ENCODE measurements around the gene CAMK1G.

The CAMK1G gene

GRCh38 chr1:209595599-209596285, 12.2 kb downstream of the CAMK1G start:
- no peak overlapping the region for H3K27ac ChIP-seq
- no peak for DNase-seq (ENCODE audit: low read depth, low spot score)

GRCh38 chr1:209597499-209597898, 14.0 kb downstream of the CAMK1G start:
- H3K27ac ChIP-seq = no peak overlapping the region
- no peak for DNase-seq (ENCODE audit: low read depth, low spot score)

GRCh38 chr1:209598227-209598626, 14.7 kb downstream of the CAMK1G start:
- no peak overlapping the region for H3K27ac ChIP-seq
- DNase-seq (ENCODE audit: low read depth, low spot score) = no peak

GRCh38 chr1:209600541-209600940, 17.0 kb downstream of the CAMK1G start:
- no peak overlapping the region for H3K27ac ChIP-seq
- DNase-seq (ENCODE audit: low read depth, low spot score) = no peak

GRCh38 chr1:209601809-209602657, 18.5 kb downstream of the CAMK1G start:
- DNase-seq (ENCODE audit: low read depth, low spot score) = no peak
- H3K27ac ChIP-seq = no peak overlapping the region

- no peak overlapping the region for H3K27ac ChIP-seq
- no peak for DNase-seq (ENCODE audit: low read depth, low spot score)
Observed at GRCh38 chr1:209603877-209604276, 20.4 kb downstream of the CAMK1G start.

- H3K27ac ChIP-seq = peak overlapping the region; percentile 60
- DNase-seq (ENCODE audit: low read depth, low spot score) = no peak
Observed at GRCh38 chr1:209607102-209607794, 23.7 kb downstream of the CAMK1G start.

- DNase-seq (ENCODE audit: low read depth, low spot score) = no peak
- peak overlapping the region; percentile 60 for H3K27ac ChIP-seq
Observed at GRCh38 chr1:209607795-209608178, 24.3 kb downstream of the CAMK1G start.

- DNase-seq (ENCODE audit: low read depth, low spot score) = no peak
Observed at GRCh38 chr1:209609041-209609790, 25.7 kb downstream of the CAMK1G start.

GRCh38 chr1:209609791-209610630, 26.5 kb downstream of the CAMK1G start:
- DNase-seq (ENCODE audit: low read depth, low spot score) = no peak

More at GRCh38 chr1:209609041-209609790, 25.7 kb downstream of the CAMK1G start:
- peak overlapping the region; percentile 60 for H3K27ac ChIP-seq

GRCh38 chr1:209610631-209610905, 27.1 kb downstream of the CAMK1G start:
- DNase-seq (ENCODE audit: low read depth, low spot score) = no peak
- H3K27ac ChIP-seq = peak overlapping the region; percentile 100

More at GRCh38 chr1:209609791-209610630, 26.5 kb downstream of the CAMK1G start:
- H3K27ac ChIP-seq = peak overlapping the region; percentile 100

GRCh38 chr1:209611771-209612570, 28.5 kb downstream of the CAMK1G start:
- DNase-seq (ENCODE audit: low read depth, low spot score) = no peak
- peak overlapping the region; percentile 100 for H3K27ac ChIP-seq

- DNase-seq (ENCODE audit: low read depth, low spot score) = no peak
- peak overlapping the region; percentile 100 for H3K27ac ChIP-seq
Observed at GRCh38 chr1:209612646-209613399, 29.3 kb downstream of the CAMK1G start.

- peak overlapping the region; percentile 100 for H3K27ac ChIP-seq
- DNase-seq (ENCODE audit: low read depth, low spot score) = no peak
Observed at GRCh38 chr1:209613400-209614150, 30.1 kb downstream of the CAMK1G start.

- H3K27ac ChIP-seq = peak overlapping the region; percentile 100
- DNase-seq (ENCODE audit: low read depth, low spot score) = no peak
Observed at GRCh38 chr1:209614151-209614420, 30.6 kb downstream of the CAMK1G start.

- DNase-seq (ENCODE audit: low read depth, low spot score) = no peak
- peak overlapping the region; percentile 100 for H3K27ac ChIP-seq
Observed at GRCh38 chr1:209614906-209615305, 31.4 kb downstream of the CAMK1G start.

- DNase-seq (ENCODE audit: low read depth, low spot score) = no peak
- peak overlapping the region; percentile 100 for H3K27ac ChIP-seq
Observed at GRCh38 chr1:209616366-209617046, 33.0 kb downstream of the CAMK1G start.

Data from epithelial cell of prostate (primary cell).